SKM-1 (cell line): Measurements from ENCODE around the gene PCDH1.
"Not testable (repeated sequence)": the region's sequence is repeated elsewhere in the genome, so short reads cannot be mapped to it uniquely, and the experiment has no call there.

ENCODE experiments used
- DNase-seq: peaks from one replicate; lab custom pipeline; 2025; ENCODE audit not compliant: unreplicated experiment; lab: John Stamatoyannopoulos, UW

Gene PCDH1

DNA sequence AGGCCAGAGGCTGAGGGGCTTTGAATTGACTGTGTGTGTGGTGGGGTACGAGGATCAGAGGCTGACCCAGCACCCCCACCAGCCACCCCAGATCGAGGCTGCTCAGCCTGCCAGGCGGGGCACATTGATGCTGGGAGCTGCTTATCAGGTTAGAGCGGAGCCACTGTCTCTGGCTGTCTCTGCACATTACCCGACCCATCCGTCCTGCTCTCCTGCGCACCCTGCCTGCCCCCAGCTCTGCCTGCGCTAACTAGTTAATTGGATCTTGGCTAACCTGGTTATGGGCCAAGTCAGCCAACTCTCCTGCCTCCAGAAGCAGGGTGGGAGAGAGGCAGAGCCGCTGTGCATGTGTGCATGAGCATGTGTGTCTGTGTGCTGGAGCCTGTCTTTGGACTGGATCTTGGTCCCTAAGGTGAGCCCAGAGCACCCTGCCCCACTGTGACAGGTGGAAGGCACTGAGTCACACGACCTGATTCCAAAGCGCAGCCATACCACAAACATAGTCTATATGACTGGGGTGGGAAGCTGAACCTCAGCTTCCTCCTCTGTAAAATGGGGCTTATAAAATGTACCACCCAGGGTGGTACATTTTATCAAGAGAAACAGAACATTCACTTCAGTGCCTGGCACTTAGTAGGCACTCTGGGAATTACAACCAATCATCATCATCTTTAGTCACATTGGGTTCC is 39.7 kb downstream of the PCDH1 start:
- DNase-seq, result no peak

DNA sequence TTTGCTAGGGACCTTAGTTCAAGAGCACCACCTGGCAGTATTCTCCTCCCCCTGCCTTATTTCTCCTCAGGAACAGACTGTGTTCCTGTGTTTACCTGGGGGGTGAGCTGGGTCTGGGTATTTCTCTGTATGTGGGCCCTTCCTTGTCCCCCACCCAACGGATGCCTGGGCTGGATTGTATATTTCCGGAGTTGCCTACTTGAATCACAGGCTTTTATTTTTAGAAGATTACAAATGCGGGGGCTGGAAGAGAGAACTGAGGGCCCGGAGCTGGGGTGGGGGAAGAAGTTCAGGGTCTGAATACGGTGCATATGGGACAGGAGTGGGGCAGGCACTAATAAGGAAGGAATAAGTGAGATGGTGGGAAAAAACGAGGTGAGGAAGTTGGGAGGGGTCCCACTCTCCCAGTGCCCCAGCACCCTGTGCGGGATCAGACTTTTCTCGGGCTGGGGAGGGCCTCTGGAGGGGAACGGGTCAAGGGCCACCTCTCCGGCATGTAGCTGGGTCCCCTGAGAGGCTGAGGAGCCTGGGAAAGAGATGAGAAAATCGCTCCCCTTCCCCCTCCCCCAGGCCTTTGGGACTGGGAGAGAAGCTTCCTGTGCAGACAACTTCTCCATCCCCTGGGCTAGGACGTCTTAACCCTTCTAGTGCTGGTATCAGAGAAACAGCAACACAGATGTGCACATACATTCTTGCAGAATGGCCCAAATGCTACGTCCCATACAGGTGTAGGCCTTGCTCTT is 42.1 kb downstream of the PCDH1 start:
- no peak for DNase-seq

DNA sequence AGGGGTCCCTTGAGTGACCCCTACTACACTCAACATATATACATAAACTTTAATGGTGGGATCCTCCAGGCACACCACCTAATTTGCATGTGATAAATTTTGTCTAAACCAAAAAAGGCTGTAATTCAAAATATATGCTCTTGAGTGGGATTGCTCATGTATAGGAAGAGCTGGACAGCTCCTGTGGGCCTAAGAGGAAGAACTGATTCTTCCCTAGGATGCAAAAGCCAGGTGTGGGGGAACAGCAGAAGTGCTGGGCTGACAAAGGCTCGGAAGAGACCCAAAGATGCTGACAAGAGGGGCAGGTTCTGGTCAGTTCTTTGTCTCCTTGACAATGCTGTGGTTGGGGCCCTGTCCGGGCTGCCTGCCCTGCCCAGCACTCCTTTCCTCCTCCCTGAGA is 43.9 kb downstream of the PCDH1 start:
- no peak for DNase-seq

DNA sequence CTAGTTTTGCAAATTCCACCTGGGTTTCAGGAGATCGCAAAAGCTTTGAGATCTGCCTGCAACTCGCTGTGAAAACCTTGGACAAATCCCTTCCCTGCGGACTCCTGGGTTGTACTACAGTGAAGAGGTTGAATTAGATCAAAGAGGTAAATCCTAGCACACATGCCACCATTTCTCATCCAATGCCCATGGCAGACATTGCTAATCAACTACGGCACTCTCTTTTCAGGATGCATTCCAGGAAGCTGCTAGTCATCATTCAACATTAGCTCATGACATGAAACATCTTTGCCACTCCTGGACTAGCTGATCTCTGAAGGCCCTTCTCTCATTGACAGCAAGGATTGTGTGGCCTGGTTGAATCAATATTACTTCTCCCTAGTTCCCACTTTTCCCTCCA is 46.1 kb downstream of the PCDH1 start:
- DNase-seq, result no peak

DNA sequence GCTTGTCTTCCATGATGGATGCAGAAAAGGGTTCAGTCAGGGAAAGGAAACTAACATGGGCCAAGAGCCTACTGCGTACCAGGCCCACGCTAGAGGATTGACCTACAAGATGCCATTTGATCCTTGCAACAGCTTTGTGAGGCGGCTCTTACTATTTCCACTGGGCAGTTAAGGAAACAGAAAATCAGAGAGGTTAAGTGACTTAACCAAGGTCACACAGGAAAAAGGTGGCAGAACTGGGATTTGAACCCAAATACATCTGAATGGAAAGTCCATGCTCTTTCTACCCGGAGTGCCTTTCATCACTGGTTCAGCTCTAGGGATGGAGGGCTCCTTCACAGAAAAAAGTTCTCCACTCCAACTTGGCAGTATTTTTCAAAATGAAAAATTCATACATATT is 50.0 kb downstream of the PCDH1 start:
- DNase-seq, result no peak

DNA sequence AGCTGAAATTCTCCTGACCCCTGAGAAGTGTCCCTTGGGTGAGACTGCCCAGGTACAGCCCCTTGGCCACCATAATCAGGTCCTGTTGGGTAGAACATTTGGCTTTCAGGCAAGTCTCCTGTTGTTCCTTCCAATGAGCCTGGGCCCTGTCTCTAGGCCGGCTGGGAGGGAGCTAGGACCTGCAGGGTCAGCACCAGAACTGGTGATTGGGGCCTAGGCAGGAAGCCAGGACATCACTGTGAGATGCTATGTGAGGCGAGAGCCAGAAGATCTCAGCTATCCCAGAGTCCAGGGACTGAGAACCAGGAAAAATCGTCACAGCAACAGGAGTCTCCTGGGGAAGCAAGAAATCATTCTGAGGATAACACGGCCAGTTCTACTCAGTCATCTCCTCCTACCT is 51.5 kb downstream of the PCDH1 start:
- DNase-seq, result no peak

DNA sequence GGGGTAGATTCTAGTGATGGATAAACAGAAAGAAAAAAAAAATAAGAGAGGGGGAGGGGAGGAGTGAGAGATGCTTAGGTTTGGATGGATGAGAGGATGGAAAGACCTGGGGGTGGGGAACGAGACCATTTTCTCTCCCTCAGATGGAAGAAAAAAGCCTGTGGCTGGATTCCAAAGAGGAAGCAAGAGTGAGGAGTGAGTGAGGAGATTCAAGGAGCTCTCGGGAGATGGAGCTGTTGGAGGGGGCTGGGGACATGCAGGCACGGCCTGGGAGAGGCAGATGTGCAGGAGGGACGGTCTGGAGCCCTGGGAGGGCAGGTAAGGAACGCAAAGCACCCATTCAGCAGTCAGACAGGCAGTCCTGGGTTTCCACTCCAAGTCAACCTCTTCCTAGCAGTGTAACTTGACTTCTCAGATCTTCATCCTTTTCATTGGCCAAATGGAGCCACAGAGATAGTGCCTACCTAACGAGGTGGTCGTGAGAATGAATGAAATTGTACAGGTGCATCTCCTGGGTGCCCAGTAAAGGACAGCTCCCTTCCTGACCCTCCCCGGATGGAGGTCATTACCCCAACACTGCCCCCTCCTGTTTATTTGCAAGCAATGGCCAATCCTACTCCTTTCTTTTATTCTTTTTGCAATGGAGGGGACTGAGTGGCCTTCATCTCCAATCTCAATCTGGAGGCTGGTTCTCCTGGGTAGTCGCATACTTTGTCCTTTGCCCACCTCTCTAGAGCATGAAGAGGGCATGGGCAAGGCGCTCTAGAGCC is 52.2 kb downstream of the PCDH1 start:
- peak; percentile 19 for DNase-seq

DNA sequence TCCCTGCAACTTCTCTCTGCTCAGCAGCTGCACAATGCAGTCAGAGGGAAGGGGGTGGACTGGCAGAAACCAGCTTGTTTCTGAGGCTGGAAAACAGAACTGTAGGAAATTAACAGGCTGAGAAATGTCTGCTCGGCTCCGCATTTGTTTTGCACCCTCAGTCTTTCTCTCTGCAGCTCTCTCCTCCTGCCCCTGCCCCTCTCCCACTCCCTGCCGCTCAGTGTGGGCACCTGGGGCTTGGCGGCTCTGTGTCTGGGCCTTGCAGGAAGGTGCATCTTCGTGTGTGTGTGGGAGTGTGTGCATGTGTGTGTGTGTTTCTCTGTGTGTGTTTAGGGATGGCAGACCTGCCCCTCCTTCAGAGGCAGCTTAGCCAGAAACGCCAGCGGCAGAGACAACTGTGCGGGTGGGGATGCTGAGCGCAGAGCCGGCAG is 53.0 kb downstream of the PCDH1 start:
- DNase-seq, result no peak

DNA sequence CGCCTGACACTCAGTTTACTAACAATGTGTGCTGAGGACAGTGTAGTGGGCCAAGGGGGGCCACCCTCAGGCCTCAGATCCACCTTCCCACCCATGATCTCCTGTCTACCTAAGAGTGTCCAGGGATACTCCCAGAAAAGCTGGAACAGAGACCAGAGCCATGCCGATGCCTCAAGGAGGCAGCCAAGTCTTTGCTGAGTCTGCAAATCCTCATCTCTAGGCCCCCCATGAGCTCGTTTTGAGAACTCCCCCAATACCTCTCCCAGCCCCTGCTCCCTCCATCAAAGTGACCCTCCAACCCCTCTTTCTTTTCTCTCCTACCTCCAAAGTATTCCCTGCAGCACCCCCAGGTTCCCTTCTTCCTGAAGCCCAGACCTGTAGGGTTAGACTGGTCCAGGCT is 53.5 kb downstream of the PCDH1 start:
- no peak for DNase-seq

DNA sequence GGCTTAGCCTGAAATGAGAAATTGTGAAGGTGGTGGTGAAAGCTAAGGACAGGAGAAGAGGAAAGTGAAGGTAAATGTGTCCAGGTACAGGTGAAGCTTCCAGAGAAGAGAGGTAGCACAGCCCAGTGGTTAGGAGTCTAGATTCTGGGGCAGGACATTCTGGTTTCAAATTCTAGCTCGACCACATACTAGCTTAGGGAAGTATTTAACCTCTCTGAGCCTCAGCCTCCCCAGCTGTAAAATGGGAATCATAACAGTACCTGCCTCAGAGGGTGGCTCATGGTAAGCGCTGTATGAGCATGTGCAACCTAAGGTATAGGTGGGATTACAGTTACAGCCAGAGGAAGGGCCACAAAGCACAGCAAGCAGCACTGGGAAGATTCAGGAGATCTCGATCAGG is 55.2 kb downstream of the PCDH1 start:
- DNase-seq, result no peak

DNA sequence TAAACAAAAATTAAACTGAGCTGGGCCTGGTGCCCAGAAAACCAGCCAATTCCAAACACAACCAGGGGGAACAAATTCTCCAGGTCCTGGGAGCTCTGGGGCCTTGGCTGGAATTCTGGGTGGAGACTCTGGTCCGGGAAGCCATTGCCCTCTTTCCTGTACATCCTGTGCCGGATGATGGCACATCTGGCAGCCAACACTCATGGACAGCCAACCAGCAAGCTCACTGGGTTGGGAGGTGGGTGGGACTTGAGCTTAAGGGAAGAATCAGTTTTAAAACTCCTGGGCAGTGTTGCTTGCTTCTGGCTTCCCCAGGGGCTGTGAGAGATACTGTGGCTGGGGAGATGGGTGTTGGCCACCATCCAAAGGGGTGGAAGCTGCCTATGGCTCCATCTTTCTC is 56.1 kb downstream of the PCDH1 start:
- DNase-seq, result no peak

DNA sequence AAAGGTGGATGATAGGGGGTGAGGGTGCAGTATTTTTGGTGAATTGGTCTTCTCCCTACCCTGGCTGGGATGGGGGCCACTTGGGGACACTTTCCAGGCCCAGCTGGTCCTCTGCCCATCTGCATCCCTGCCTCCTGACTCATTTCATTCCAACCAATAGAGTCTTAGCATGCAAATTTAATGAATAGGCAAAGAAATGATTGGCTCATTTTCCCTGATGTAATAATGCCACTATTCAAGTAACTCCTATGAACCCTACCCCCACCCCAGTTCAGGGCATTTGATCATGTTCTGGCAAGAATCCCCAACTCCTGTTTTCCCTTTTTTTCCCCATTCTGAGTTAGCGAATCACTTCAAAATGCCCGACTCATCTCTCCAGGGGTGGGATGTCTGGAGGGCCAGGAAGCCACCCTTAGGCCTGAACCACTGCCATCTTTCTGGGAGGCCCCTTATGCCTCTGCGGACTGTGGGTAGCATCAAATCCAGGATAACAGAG is 56.7 kb downstream of the PCDH1 start:
- DNase-seq, result no peak

DNA sequence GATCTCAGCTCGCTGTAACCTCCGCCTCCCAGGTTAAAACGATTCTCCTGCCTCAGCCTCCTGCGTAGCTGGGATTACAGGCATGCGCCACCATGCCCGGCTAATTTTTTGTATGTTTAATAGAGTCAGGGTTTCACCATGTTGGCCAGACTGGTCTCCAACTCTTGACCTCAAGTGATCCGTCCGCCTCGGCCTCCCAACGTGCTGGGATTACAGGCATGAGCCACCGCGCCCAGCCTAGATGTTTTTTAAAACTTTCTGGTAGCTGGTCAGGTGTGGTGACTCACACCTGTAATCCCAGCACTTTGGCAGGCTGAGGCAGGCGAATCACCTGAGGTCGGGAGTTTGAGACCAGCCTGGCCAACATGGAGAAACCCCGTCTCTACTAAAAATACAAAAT is 57.5 kb downstream of the PCDH1 start:
- DNase-seq, result not testable (repeated sequence)

DNA sequence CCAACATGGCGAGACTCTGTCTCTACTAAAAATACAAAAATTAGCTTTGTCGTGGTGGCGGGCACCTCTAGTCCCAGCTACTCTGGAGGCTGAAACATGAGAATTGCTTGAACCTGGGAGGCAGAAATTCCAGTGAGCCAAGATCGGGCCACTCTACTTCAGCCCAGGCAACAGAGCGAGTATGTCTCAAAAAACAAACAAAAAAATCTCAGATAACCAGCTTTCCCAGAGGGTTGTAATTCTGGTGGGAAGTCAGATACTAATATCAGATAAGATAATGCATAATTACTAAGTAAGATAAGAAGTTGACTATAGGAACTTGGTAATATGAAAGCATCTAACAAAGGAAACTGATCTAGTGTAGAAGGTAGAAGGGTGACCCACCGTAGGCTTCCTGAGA is 60.6 kb downstream of the PCDH1 start:
- DNase-seq, result no peak

DNA sequence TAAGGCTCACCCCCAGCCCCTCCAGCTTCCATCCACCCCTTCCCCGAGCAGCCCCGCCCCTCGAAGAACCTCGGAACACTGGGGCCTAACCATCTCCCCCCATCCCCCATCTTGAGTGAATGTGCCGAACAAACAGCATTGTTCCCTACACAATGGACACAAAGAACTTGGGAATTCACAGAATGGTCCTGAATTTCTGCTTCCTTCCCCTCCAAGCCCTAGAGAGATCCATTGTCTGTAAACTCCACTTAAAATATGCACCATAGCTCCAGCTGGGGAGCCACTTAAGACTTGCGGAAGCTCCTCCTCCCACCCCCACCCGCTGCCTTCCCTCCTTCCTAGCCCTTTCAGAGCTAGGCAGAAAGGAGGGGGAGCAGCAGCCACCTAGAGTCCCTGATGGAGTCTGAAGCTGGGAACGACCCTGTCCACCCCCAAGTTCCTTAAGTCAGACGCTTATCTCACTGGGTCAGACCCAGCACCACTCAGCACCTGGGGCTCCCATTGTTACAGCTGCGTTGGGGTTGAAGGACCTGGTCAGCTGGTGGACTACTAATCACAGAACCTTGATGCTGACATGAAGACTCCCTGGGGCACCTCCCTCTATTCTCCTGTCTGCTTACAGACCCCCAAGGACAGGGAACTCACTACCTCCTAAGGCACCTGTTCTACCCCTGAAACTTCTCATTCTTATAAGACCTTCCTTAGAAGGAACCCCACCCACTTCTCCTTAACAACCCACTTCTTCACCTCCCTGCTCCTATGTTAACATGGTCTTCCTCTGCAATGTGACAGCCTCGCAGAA is 61.4 kb downstream of the PCDH1 start:
- no peak for DNase-seq

DNA sequence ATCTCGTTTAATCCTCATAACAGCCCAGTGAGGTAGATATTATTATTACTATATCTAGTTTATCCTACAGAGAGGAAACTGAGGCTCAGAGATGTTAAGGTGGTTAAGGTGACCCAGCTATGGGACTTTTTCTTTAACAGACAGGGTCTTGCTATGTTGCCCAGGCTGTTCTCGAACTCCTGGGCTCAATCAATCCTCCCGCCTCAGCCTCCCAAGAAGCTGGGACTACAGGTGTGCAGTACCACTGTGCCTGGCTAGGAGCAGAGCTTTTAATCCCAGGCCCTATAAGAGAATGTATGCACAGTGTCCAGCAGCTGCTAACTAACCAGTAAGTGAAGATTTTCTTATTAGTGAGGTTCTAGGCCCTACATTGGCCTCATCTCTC is 62.4 kb downstream of the PCDH1 start:
- no peak for DNase-seq

DNA sequence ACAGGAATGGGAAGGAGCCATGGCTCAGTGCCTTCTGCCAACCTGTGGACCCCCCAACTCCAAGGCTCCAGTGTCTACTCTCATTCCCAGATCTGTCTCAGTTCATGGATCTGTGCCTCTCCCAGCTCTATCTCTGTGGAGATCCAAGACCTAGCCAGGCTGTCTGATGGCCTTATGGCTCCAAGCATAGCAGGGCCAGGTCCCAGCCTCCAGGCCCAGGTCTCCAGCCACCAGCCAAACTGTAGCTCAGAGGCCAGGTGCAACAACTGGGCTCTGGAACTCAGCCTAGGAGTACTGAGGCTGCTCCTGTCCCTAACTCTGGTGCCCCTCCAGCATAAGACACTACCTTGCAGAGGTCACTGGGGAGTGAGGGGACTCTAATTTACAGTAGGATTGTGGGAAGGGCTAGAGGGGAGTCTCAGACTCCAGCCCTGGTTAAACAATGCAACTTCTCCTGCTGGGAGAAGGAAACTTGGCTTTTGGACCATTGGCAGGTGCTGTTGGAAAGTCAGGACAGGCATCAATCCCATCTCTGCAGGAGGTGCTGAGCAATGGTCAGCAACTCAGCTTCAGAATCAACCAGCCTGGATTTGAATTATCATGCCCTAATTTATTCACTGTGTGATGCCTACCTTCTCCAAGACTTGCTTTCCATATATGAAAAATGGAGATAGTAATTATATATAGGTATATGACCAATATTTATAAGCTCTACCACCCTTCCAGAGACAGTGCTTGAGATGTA is 63.0 kb downstream of the PCDH1 start:
- DNase-seq, result no peak

DNA sequence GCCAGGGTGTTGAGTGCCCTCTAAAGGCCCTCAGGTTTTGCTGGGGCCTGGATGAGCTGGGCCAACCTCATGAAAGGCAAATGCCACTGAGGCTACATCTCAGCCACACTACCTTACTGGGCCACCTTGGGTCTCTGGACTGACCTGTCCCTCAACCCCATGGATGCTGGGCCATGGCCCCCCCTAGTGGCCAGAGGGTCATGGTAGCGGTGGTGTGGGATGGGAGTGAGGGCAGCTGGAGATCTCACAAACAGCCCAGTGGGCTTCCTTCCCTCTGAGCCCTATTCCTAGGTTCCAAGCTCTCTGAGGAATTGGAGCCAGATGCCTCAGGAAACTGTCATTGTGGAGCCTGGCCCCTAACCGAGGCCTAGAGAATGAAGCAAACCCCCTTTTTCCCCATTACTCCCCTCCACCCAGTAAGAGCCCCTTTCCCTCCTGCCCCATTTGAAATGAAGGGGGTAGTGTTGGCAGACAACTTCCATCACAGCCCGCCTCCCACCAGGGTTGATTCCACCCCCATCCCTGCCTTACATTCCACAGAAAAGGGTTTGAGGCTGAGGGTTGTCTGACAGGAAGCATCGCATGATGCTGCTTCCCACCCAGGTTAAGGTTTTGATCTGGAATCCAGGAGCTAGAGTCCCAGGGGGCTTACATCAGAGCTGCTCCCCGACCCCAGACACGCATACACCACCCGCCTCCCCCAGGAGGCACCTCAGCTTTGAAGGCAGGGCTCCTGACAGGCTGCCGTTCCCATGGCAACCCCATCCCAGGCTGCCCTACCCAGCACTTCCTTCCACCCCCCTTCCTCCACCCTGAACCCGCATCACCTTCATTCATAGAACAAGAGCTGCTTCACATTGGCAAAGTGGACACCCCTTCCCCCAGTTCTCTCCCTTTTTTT is 63.9 kb downstream of the PCDH1 start:
- DNase-seq, result no peak

DNA sequence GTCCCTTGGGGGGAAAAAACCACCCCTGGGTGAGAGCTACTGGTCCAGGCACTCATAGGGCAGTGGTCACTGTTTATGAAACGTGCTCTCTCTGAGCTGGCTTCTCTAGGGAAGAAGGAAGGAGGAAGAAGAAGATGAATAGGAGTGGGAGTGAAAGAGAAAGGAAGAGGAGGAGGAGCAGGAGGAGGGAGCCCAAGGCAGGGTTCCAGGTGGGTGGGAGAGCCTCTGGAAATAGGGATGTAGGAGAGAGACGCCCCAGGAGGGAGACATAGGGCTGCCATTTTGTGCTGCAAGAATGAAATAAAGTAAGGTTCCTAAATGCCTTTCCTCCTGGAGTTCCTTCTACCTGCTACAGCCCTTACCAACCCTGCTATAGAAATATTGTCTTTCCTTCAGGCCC is 65.7 kb downstream of the PCDH1 start:
- DNase-seq, result no peak
